ENCODE data around the gene EFHC2.

Gene EFHC2

DNA sequence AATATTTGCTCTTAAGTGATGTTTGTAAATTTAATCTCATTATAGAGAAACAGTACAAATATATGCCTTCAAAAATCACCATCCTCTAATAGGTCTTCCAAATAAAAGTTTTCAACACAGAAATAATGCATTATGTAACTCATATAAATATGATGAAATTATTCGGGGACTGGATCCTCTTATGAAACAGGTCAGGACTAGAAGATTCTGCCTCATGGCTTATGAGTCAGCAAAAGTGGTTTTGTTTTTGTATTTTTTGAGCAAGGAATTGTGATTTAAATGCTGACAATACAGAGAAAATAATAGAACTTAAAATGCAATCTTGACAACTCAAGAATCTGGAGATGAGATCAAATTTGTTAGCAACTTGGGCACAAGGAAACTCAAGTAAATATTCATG lies 190.6 kb downstream of the EFHC2 start:
- peak; percentile 57 for DNase-seq (ENCODE audit: low read depth)

DNA sequence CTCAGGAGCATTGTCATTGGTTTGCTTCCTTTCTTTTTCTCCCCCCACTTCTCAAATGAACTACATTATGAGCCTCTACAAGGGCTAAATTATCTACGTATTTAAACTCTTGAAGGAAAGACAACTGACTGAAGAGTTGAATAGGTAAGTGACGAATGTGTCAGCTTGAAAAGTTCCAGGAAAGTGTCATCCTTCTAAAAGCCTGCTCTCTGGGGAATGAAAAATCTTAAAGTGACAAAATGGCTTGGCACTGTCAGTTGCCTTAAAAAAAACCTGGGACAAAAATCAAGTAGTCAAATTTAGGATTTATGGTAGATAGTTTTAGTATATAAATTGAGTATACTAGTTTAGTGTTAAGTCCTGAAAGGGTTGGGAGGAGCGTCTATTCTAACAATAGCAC lies 196.3 kb downstream of the EFHC2 start:
- no peak for DNase-seq (ENCODE audit: low read depth)

DNA sequence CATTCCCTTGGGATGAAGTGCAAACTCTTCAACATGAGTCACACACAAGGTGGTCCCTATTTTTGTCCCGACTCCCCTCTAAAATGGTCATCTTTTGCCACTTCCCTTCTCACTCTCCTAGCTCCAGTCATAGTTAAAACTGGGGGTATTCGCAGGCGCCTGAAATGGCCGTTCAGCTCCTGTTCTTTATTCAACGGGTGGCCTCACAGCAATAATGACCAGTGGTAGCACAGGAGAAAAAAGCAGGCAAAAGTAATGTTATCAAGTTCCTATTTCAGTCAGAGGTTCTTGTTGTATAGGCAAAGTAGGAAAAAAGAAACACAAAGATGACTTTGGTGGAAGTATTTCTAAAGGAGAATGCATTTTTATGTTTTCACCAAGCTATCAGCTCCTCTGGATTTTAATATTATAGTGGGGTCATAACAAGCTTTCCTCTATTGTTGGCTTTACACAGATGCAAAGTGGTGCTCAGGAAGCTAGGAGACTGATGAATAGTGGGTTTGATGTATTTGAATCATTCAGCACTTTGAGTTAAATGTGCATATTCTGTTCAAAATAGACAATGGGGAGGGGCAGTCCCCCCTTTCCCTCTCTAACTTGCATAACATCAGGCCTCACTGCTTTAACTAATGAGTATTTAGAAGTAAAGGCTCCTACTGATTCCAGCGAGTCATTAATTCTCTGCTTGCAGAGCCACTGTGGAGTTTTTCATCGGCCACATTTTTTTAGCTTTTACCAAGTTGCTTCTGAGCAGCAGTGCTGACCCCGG lies 199.1 kb downstream of the EFHC2 start:
- DNase-seq (ENCODE audit: low read depth), result no peak

DNA sequence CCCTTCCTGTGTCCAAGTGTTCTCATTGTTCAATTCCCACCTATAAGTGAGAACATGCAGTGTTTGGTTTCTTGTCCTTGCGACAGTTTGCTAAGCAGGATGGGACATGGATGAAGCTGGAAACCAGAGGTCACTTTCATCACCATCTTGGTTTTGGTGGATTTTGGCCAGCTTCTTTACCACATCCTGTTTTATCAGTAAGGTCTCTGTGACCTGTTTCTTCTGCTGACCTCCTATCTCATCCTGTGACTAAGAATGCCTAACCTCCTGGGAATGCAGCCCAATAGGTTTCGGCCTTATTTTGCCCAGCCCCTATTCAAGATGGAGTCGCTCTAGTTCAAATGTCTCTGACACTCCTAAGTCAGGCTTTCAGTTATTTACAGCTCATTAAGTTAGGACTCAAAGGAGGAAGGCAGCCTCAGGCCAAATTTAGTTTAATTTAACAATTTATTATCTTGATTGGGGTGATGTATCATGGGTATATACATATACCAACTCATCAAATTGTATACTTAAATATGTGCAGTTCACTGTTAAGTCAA lies 200.3 kb downstream of the EFHC2 start:
- DNase-seq (ENCODE audit: low read depth), result no peak

DNA sequence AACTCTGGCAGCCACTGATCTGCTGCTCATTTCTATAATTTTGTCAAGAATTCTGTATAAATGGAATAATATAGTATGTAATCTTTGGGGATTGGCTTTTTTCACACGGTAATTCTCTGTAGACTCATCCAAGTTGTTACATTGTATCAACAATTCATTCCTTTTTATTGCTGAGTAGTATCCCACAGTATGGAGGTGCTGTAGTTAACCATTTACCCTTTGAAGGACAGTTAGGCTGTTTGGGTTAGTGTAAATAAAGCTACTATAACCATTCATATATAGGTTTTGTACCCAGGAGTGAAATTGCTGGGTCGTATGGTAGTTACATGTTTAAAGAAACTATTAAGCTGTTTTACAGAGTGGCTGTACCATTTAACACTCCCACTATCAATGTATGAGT lies 213.3 kb downstream of the EFHC2 start:
- no peak for DNase-seq (ENCODE audit: low read depth)

DNA sequence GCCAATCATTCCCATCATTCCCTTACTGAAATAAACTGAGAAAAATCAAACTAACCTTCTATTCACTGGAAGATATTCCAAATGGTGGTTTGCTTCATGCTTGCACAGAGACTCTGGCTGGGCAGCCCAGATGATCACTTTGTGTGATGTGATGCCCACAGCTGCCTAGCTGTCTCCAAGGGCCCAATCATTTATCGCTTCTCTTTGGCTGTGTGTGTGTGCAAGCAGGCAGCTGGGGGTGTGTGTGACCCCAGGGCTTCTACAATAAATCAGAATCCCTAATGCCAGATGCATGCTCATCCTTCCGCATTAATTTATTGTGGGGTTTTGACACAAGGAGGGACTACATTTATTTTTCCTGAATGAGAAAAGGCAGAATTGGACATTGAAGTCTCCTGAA lies 230.1 kb downstream of the EFHC2 start:
- DNase-seq (ENCODE audit: low read depth), result no peak

DNA sequence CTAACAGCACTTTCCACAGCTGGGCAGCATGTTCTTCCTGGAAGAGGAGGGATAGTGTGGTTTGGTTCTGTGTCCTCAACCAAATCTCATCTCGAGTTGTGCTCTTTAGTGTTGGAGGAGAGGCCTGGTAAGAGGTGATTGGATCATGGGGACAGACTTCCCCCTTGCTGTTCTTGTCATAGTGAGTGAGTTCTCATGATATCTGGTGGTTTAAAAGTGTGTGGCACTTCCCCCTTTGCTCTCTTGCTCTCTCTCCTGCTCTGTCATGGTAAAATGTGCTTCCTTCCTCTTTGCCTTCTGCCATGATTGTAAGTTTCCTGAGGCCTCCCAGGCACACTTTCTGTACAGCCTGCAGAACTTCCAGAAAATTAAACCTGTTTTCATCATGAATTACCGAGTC lies 236.6 kb downstream of the EFHC2 start:
- no peak for DNase-seq (ENCODE audit: low read depth)

DNA sequence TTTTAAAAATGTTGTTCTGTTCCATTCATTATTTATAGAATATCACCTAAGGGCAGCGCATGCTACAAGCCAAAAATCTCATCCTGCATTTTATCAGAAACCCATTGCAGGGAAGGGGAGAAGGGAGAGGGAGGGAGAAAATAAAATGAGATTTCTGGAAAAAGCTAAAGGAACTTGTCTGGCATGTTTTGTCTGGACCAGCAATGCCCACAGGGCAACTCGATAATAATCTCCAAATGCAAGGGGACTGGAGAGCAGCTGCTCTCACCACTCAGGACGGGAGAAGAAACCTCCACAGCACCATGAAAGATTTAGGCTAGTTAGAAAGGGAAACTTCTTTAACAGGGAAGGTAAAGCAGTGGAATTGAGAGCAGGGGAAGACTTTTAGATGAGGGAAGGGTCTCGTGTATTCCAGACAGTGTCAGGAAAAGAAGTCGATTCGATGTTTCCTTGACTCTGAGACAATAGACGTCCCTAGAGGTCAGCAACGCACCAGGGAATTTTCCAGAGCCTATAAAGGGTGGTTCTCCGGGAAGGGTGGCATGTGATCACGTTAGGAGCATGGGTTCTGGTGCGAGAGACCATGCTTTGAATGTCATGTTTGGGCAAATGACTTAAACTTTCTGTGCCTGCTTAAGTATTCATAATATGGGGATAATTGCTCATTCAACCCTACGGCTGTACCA lies 238.1 kb downstream of the EFHC2 start:
- no peak for DNase-seq (ENCODE audit: low read depth)

DNA sequence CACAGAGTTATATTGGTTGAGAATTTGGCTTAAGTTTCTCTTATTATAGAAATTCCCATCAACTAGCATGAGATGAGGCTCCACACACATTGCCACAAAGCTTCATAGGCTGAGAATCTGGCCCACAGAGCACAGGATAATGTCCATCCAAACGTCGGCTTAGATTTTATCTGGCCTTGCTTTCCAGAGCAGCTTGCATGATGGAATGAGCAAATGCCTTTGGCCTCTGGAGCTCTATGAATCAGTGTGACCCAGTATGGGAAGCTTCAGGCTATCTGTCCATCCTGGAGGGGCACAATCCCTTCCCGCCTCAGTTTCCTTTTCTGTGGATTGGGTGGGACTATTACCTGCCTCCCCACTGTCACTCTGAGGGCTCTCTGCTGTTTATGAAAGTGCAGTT lies 238.8 kb downstream of the EFHC2 start:
- DNase-seq (ENCODE audit: low read depth), result no peak

DNA sequence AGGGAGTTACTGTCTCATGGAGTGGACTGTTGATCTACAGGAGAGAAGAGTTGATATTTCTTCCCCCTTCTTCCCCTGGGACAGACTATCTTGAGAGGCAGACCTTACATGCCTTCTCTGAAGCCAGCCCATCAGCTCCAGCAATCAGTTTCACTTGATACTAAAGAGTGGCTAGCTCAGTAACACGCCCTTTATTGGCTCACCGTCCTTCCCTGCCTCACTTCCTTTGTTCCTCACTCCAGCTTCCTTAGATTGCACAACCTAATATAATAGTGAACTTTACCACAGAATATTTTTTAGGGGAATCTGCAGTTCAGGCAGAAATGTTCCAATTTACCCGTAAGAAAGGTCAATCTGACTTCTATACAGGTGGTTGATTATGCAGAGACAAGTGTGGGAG lies 242.2 kb downstream of the EFHC2 start:
- DNase-seq (ENCODE audit: low read depth), result peak; percentile 8

DNA sequence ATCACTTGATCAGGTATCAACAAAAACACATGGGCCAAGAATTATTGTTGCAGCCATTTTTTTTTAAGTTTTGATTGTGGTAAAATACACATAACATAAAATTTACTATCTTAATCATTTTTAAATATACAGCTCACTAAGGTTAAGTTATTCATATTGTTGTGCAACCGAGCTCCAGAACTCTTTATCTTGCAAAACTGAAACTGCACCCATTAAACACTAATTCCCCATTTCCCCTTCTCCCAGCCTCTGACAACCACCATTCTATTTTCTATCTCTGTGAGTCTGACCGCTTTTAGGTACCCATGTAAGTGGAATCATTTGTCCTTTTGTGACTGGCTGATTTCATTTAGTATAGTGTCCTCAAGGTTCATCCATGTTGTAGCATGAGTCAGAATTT lies 244.1 kb downstream of the EFHC2 start:
- no peak for DNase-seq (ENCODE audit: low read depth)
